ENCODE data around the gene P2RY2.

Gene P2RY2

GRCh38 chr11:73218106-73218829 lies at the start of gene P2RY2:
Gene P2RY2 (plus strand): TSS chr11:73218281. CDS start chr11:73234160, 15,879 bp downstream.
- Histone ChIP-seq H3K27me3 (ENCODE audit: insufficient read depth, low read length) (peaks cover 5% of the 10 kb centered on the region; the same call in 1 of the 2 replicates), H3K4me1 (ENCODE audit: control insufficient read depth, insufficient read depth, low read length, unreplicated experiment) (no peaks in the 10 kb centered on the region), H3K79me2 (ENCODE audit: control insufficient read depth, insufficient read depth, low read length, unreplicated experiment) (no peaks in the 10 kb centered on the region), H2AFZ (ENCODE audit: low read length, unreplicated experiment) (peak within 1 kb of the TSS; percentile 81), H3K4me3 (ENCODE audit: low read depth, low read length) (peak within 1 kb of the TSS; percentile 87), H3K27ac (ENCODE audit: low read depth, low read length) (no peak within 1 kb of the TSS), H3K36me3 (ENCODE audit: insufficient read depth, low read length) (no peaks in the 10 kb centered on the region)

- Histone ChIP-seq H3K27me3 (ENCODE audit: insufficient read depth, low read length) (peaks cover 2% of the 10 kb centered on the region), H3K79me2 (ENCODE audit: control insufficient read depth, insufficient read depth, low read length, unreplicated experiment) (no peaks in the 10 kb centered on the region), H3K4me1 (ENCODE audit: control insufficient read depth, insufficient read depth, low read length, unreplicated experiment) (no peaks in the 10 kb centered on the region), H3K27ac (ENCODE audit: low read depth, low read length) (no peak overlapping the region), H3K4me3 (ENCODE audit: low read depth, low read length) (no peak overlapping the region), H2AFZ (ENCODE audit: low read length, unreplicated experiment) (no peak overlapping the region), H3K36me3 (ENCODE audit: insufficient read depth, low read length) (no peaks in the 10 kb centered on the region)
Observed at GRCh38 chr11:73168925-73169579, 49.0 kb upstream of the P2RY2 start.

- Histone ChIP-seq H3K36me3 (ENCODE audit: insufficient read depth, low read length) (no peaks in the 10 kb centered on the region), H2AFZ (ENCODE audit: low read length, unreplicated experiment) (no peak overlapping the region), H3K27ac (ENCODE audit: low read depth, low read length) (no peak overlapping the region), H3K4me1 (ENCODE audit: control insufficient read depth, insufficient read depth, low read length, unreplicated experiment) (no peaks in the 10 kb centered on the region), H3K79me2 (ENCODE audit: control insufficient read depth, insufficient read depth, low read length, unreplicated experiment) (no peaks in the 10 kb centered on the region), H3K27me3 (ENCODE audit: insufficient read depth, low read length) (no peaks in the 10 kb centered on the region), H3K4me3 (ENCODE audit: low read depth, low read length) (no peak overlapping the region)
Observed at GRCh38 chr11:73170140-73170539, 47.9 kb upstream of the P2RY2 start.

- Histone ChIP-seq H3K27me3 (ENCODE audit: insufficient read depth, low read length) (no peaks in the 10 kb centered on the region), H3K4me1 (ENCODE audit: control insufficient read depth, insufficient read depth, low read length, unreplicated experiment) (no peaks in the 10 kb centered on the region), H3K4me3 (ENCODE audit: low read depth, low read length) (no peak overlapping the region), H2AFZ (ENCODE audit: low read length, unreplicated experiment) (no peak overlapping the region), H3K79me2 (ENCODE audit: control insufficient read depth, insufficient read depth, low read length, unreplicated experiment) (no peaks in the 10 kb centered on the region), H3K27ac (ENCODE audit: low read depth, low read length) (no peak overlapping the region), H3K36me3 (ENCODE audit: insufficient read depth, low read length) (no peaks in the 10 kb centered on the region)
Observed at GRCh38 chr11:73171436-73172161, 46.5 kb upstream of the P2RY2 start.

GRCh38 chr11:73172992-73173656 lies 45.0 kb upstream of the P2RY2 start:
- H3K4me1 ChIP-seq (ENCODE audit: control insufficient read depth, insufficient read depth, low read length, unreplicated experiment): peaks cover 9% of the 10 kb centered on the region
- no peak overlapping the region for H3K27ac ChIP-seq (ENCODE audit: low read depth, low read length)
- no peaks in the 10 kb centered on the region for H3K36me3 ChIP-seq (ENCODE audit: insufficient read depth, low read length)
- no peak overlapping the region for H3K4me3 ChIP-seq (ENCODE audit: low read depth, low read length)
- H2AFZ ChIP-seq (ENCODE audit: low read length, unreplicated experiment): no peak overlapping the region
- H3K79me2 ChIP-seq (ENCODE audit: control insufficient read depth, insufficient read depth, low read length, unreplicated experiment): no peaks in the 10 kb centered on the region
- no peaks in the 10 kb centered on the region for H3K27me3 ChIP-seq (ENCODE audit: insufficient read depth, low read length)

GRCh38 chr11:73173755-73174494 lies 44.2 kb upstream of the P2RY2 start:
- no peak overlapping the region for H2AFZ ChIP-seq (ENCODE audit: low read length, unreplicated experiment)
- H3K79me2 ChIP-seq (ENCODE audit: control insufficient read depth, insufficient read depth, low read length, unreplicated experiment): no peaks in the 10 kb centered on the region
- no peak overlapping the region for H3K27ac ChIP-seq (ENCODE audit: low read depth, low read length)
- H3K27me3 ChIP-seq (ENCODE audit: insufficient read depth, low read length): no peaks in the 10 kb centered on the region
- peaks cover 9% of the 10 kb centered on the region for H3K4me1 ChIP-seq (ENCODE audit: control insufficient read depth, insufficient read depth, low read length, unreplicated experiment)
- no peaks in the 10 kb centered on the region for H3K36me3 ChIP-seq (ENCODE audit: insufficient read depth, low read length)
- H3K4me3 ChIP-seq (ENCODE audit: low read depth, low read length): no peak overlapping the region

GRCh38 chr11:73174495-73174791 lies 43.6 kb upstream of the P2RY2 start:
- H3K27ac ChIP-seq (ENCODE audit: low read depth, low read length): no peak overlapping the region
- H3K4me1 ChIP-seq (ENCODE audit: control insufficient read depth, insufficient read depth, low read length, unreplicated experiment): peaks cover 9% of the 10 kb centered on the region
- H3K4me3 ChIP-seq (ENCODE audit: low read depth, low read length): no peak overlapping the region
- H3K36me3 ChIP-seq (ENCODE audit: insufficient read depth, low read length): no peaks in the 10 kb centered on the region
- no peaks in the 10 kb centered on the region for H3K79me2 ChIP-seq (ENCODE audit: control insufficient read depth, insufficient read depth, low read length, unreplicated experiment)
- no peak overlapping the region for H2AFZ ChIP-seq (ENCODE audit: low read length, unreplicated experiment)
- no peaks in the 10 kb centered on the region for H3K27me3 ChIP-seq (ENCODE audit: insufficient read depth, low read length)

GRCh38 chr11:73175551-73176144 lies 42.4 kb upstream of the P2RY2 start:
- no peaks in the 10 kb centered on the region for H3K79me2 ChIP-seq (ENCODE audit: control insufficient read depth, insufficient read depth, low read length, unreplicated experiment)
- no peak overlapping the region for H3K4me3 ChIP-seq (ENCODE audit: low read depth, low read length)
- no peaks in the 10 kb centered on the region for H3K36me3 ChIP-seq (ENCODE audit: insufficient read depth, low read length)
- H3K27me3 ChIP-seq (ENCODE audit: insufficient read depth, low read length): no peaks in the 10 kb centered on the region
- H3K4me1 ChIP-seq (ENCODE audit: control insufficient read depth, insufficient read depth, low read length, unreplicated experiment): peaks cover 9% of the 10 kb centered on the region
- H2AFZ ChIP-seq (ENCODE audit: low read length, unreplicated experiment): no peak overlapping the region
- no peak overlapping the region for H3K27ac ChIP-seq (ENCODE audit: low read depth, low read length)

- Histone ChIP-seq H3K4me1 (ENCODE audit: control insufficient read depth, insufficient read depth, low read length, unreplicated experiment) (peaks cover 9% of the 10 kb centered on the region), H2AFZ (ENCODE audit: low read length, unreplicated experiment) (no peak overlapping the region), H3K36me3 (ENCODE audit: insufficient read depth, low read length) (no peaks in the 10 kb centered on the region), H3K4me3 (ENCODE audit: low read depth, low read length) (no peak overlapping the region), H3K27me3 (ENCODE audit: insufficient read depth, low read length) (no peaks in the 10 kb centered on the region), H3K27ac (ENCODE audit: low read depth, low read length) (no peak overlapping the region), H3K79me2 (ENCODE audit: control insufficient read depth, insufficient read depth, low read length, unreplicated experiment) (no peaks in the 10 kb centered on the region)
Observed at GRCh38 chr11:73176145-73176873, 41.8 kb upstream of the P2RY2 start.

Data from ACC112 (cell line).